CD4-positive, alpha-beta T cell treated with Interleukin-12 subunit alpha and Interleukin-12 subunit beta, for 1 hour (primary cell): ENCODE results near the gene GRN.
"Not testable (repeated sequence)": the region's sequence is repeated elsewhere in the genome, so short reads cannot be mapped to it uniquely, and the experiment has no call there.

ENCODE experiments used
- DNase-seq: peaks from one replicate; pipeline ENCODE4 v3.0.0-alpha.2; 2020

GRN gene

GRCh38 chr17:44362949-44363612 lies 18.0 kb downstream of the GRN start:
- DNase-seq: peak; percentile 7

GRCh38 chr17:44363613-44364159 lies 18.6 kb downstream of the GRN start, which contains the start of gene FAM171A2:
FAM171A2 (minus strand) TSS chr17:44363853; CDS start chr17:44363714, 139 bp downstream.
- peak; percentile 73 for DNase-seq

- DNase-seq: not testable (repeated sequence)
These were observed 19.9 kb downstream of the GRN start for GRCh38 chr17:44365051-44365450.

- no peak for DNase-seq
These were observed 22.3 kb downstream of the GRN start for GRCh38 chr17:44367231-44367979.

- DNase-seq: not testable (repeated sequence)
These were observed 23.5 kb downstream of the GRN start for GRCh38 chr17:44368391-44369243.

- DNase-seq: peak; percentile 31
These were observed 24.4 kb downstream of the GRN start for GRCh38 chr17:44369414-44370023.

- DNase-seq: no peak
These were observed 26.9 kb downstream of the GRN start for GRCh38 chr17:44372036-44372435.

- DNase-seq: no peak
These were observed 29.4 kb downstream of the GRN start for GRCh38 chr17:44374306-44375195.

- DNase-seq: no peak
These were observed 30.3 kb downstream of the GRN start for GRCh38 chr17:44375196-44376017.

GRCh38 chr17:44376124-44376523 lies 31.0 kb downstream of the GRN start:
- DNase-seq: no peak

- no peak for DNase-seq
These were observed 31.7 kb downstream of the GRN start for GRCh38 chr17:44376779-44377178.

GRCh38 chr17:44378171-44378705 lies 33.1 kb downstream of the GRN start:
- DNase-seq: no peak

GRCh38 chr17:44379887-44380286 lies 34.8 kb downstream of the GRN start:
- no peak for DNase-seq

GRCh38 chr17:44380767-44381166 lies 35.7 kb downstream of the GRN start:
- DNase-seq: no peak

GRCh38 chr17:44381810-44382305 lies 36.8 kb downstream of the GRN start:
- no peak for DNase-seq

GRCh38 chr17:44382917-44383316 lies 37.8 kb downstream of the GRN start:
- DNase-seq: no peak

GRCh38 chr17:44383363-44383762 lies 38.3 kb downstream of the GRN start:
- no peak for DNase-seq

- DNase-seq: no peak
These were observed 38.8 kb downstream of the GRN start for GRCh38 chr17:44383861-44384260.

- no peak for DNase-seq
These were observed 39.2 kb downstream of the GRN start for GRCh38 chr17:44384281-44384822.

- DNase-seq: no peak
These were observed 39.8 kb downstream of the GRN start for GRCh38 chr17:44384823-44385286.
